GM23248 (cell line): ENCODE results near the gene CMTM8. TPM values are rescaled to one million over a fixed set of nuclear protein-coding genes. Genes with fewer than 3 reads are reported as not detected.

ENCODE experiments used
- DNase-seq: peaks from one replicate; pipeline ENCODE4 v3.0.0-alpha.2; 2015
- H2AFZ ChIP-seq: fragments of 200-600 bp; sonication (generic); 2 replicates; pipeline ENCODE4 v1.6.1; 2016; ENCODE audit warnings: antibody characterized with exemption
- H3F3A ChIP-seq: fragments of 200-600 bp; sonication (generic); 2 replicates; pipeline ENCODE4 v1.6.1; 2016; ENCODE audit warnings: mild to moderate bottlenecking, antibody characterized with exemption, mixed run types; ENCODE audit not compliant: insufficient read depth
- H3K27ac ChIP-seq: fragments of 200-600 bp; sonication (generic); 2 replicates; pipeline ENCODE4 v1.5.1; 2016; ENCODE audit warnings: mild to moderate bottlenecking
- H3K27me3 ChIP-seq: fragments of 200-600 bp; sonication (generic); replicated peaks from 2 replicates; pipeline ENCODE4 v1.6.1; 2016; ENCODE audit warnings: mild to moderate bottlenecking; ENCODE audit not compliant: insufficient read depth
- H3K36me3 ChIP-seq: fragments of 200-600 bp; sonication (generic); 2 replicates; pipeline ENCODE4 v1.6.1; 2016; ENCODE audit warnings: low read depth, mild to moderate bottlenecking
- H3K4me1 ChIP-seq: fragments of 200-600 bp; sonication (generic); 2 replicates; pipeline ENCODE4 v1.6.1; 2016; ENCODE audit warnings: mild to moderate bottlenecking; ENCODE audit not compliant: insufficient read depth
- H3K4me2 ChIP-seq: fragments of 200-600 bp; sonication (generic); one replicate; pipeline ENCODE4 v1.6.1; 2016; ENCODE audit warnings: mild to moderate bottlenecking; ENCODE audit not compliant: unreplicated experiment
- H3K4me3 ChIP-seq: fragments of 200-600 bp; sonication (generic); 2 replicates; pipeline ENCODE4 v1.5.1; 2016; ENCODE audit warnings: mild to moderate bottlenecking
- H3K79me2 ChIP-seq: fragments of 200-600 bp; sonication (generic); 2 replicates; pipeline ENCODE4 v1.6.1; 2016; ENCODE audit warnings: mild to moderate bottlenecking; ENCODE audit not compliant: insufficient read depth
- H3K9ac ChIP-seq: fragments of 200-600 bp; sonication (generic); 2 replicates; pipeline ENCODE4 v1.6.1; 2016; ENCODE audit warnings: mild to moderate bottlenecking
- H3K9me2 ChIP-seq: fragments of 200-600 bp; sonication (generic); 2 replicates; pipeline ENCODE4 v1.6.1; 2016; ENCODE audit warnings: mixed run types, mild to moderate bottlenecking, moderate library complexity; ENCODE audit not compliant: insufficient read depth
- H3K9me3 ChIP-seq: fragments of 200-600 bp; sonication (generic); one replicate; pipeline ENCODE4 v1.6.1; 2017; ENCODE audit warnings: low read depth
- H4K20me1 ChIP-seq: fragments of 200-600 bp; sonication (generic); 2 replicates; pipeline ENCODE4 v1.6.0; 2016; ENCODE audit not compliant: insufficient read depth
- EZH2 ChIP-seq: fragments of 200-600 bp; sonication (generic); IDR thresholded peaks from 2 replicates; pipeline ENCODE4 v1.6.1; 2018; ENCODE audit warnings: antibody characterized with exemption, mild to moderate bottlenecking; ENCODE audit not compliant: insufficient read depth, poor library complexity, severe bottlenecking
- EZH2phosphoT487 ChIP-seq: fragments of 200-600 bp; sonication (generic); IDR thresholded peaks from 2 replicates; pipeline ENCODE4 v1.6.1; 2018; ENCODE audit warnings: antibody characterized with exemption, moderate library complexity, mild to moderate bottlenecking, low read depth; ENCODE audit not compliant: insufficient read depth
- WGBS, 2 experiments: methylation state at CpG; one replicate each; pipeline ENCODE4 v1.1.6; 2015 to 2017; ENCODE audit warnings: low lambda C conversion rate in 2 of 2, low coverage in 1 of 2; ENCODE audit errors: missing lambda C conversion rate in 2 of 2; 5-methylcytosine and 5-hydroxymethylcytosine counted together
- in situ Hi-C: fragments of 300-500 bp; cut with MboI; formaldehyde crosslinking; loops from 2 replicates; pipeline ENCODE4 v1.15.0; 2020
- polyA plus RNA-seq: library from polyadenylated mRNA; unstranded; fragments of >200 nt; fragmentation: Nextera tagmentation; extraction: Ambion mirVana; gene quantifications from 2 replicates; pipeline ENCODE4 v1.2.1, GENCODE V29; 2016
- total RNA-seq: library from RNA; depleted of rRNA; stranded (reverse); fragments of >200 nt; shearing (Covaris generic); gene quantifications from 2 replicates; pipeline ENCODE4 v1.2.3, GENCODE V29; 2014

Gene CMTM8
- total and polyA plus RNA-seq, 2 experiments from 2014 or later = not detected

- 30 to 42% methylated on average over 2 of the region's 2 CpGs for WGBS, 2 experiments
- Histone ChIP-seq H3K27ac (no peak overlapping the region), H3K4me3 (no peak overlapping the region), H3K9me3 (no peaks in the 10 kb centered on the region), H3K9ac (no peak overlapping the region), H3K4me2 (no peak overlapping the region), H2AFZ (no peak overlapping the region), H3F3A (no peaks in the 10 kb centered on the region), H3K79me2 (no peaks in the 10 kb centered on the region), H3K27me3 (peaks cover 24% of the 10 kb centered on the region), H3K9me2 (no peaks in the 10 kb centered on the region), H3K4me1 (no peaks in the 10 kb centered on the region), H4K20me1 (no peaks in the 10 kb centered on the region), H3K36me3 (no peaks in the 10 kb centered on the region)
- TF ChIP-seq EZH2 (no peak), EZH2phosphoT487 (no peak)
- in situ Hi-C loops = no loop called here
- no peak for DNase-seq
Observed at GRCh38 chr3:32281570-32282106, 43.2 kb downstream of the CMTM8 start.

DNA sequence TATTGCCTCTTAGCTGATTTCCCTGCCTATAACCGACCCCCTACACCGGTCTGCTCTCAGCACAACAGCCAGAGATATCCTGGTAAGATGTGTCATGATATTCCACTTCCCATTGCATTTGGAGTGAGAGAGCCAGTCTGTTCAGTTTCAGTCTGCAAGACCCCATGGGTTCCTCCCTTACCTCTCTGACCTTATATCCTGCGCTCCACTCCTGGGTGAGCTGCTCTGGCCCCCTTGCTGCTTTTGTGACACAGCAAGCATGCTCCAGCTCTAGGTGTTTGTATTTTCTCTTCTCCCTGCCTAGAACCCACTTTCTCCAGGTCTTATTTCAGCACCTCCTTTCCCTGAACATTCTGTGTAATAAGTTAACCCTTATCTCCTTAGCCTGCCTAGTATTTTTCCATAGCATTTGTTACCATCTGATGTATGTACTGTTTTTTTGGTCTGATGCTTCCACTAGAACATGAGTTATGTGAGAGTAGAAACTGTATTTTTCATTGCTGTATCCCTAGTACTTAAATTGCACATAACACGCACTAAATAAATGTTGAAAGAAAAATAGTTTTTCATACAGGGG lies 44.2 kb downstream of the CMTM8 start:
- TF ChIP-seq EZH2 = no peak
- no peak for TF ChIP-seq EZH2phosphoT487
- no peak overlapping the region for H3K27ac ChIP-seq
- no peak overlapping the region for H2AFZ ChIP-seq
- H3K27me3 ChIP-seq = peaks cover 22% of the 10 kb centered on the region
- no peaks in the 10 kb centered on the region for H3K9me3 ChIP-seq
- H3K4me1 ChIP-seq = no peaks in the 10 kb centered on the region
- DNase-seq = no peak
- H3K4me2 ChIP-seq = no peak overlapping the region
- no peaks in the 10 kb centered on the region for H4K20me1 ChIP-seq
- H3K9ac ChIP-seq = no peak overlapping the region
- H3F3A ChIP-seq = no peaks in the 10 kb centered on the region
- H3K9me2 ChIP-seq = no peaks in the 10 kb centered on the region
- in situ Hi-C loops = no loop called here
- no peak overlapping the region for H3K4me3 ChIP-seq
- WGBS, 2 experiments = 59 to 60% methylated on average over 4 of the region's 4 CpGs
- no peaks in the 10 kb centered on the region for H3K79me2 ChIP-seq
- H3K36me3 ChIP-seq = no peaks in the 10 kb centered on the region

DNA sequence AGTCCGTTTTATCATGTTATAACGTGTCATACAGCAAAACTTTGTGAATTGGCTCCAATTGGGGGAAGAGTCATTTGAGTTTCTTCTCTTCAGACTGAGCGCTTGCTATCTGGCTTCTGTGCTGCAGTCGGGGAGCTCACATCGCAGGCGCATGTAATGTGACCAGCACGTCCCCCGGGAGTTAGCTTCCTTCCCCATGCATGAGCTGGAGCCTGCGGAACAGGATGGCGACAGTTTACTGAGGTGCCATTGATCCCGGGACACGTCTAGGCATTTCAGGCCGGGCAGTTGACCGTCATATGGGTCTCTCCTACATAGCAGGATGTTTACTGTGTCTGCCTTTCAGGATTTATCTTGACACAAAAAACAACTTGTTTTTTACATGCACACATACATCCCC lies 44.8 kb downstream of the CMTM8 start:
- no peak for DNase-seq
- in situ Hi-C loops = no loop called here

GRCh38 chr3:32284443-32285212 lies 46.1 kb downstream of the CMTM8 start:
- Histone ChIP-seq H3K9me3 (no peaks in the 10 kb centered on the region), H3K27ac (no peak overlapping the region), H3K4me3 (no peak overlapping the region), H3K9ac (no peak overlapping the region), H3K36me3 (no peaks in the 10 kb centered on the region), H3K27me3 (peaks cover 27% of the 10 kb centered on the region), H2AFZ (no peak overlapping the region), H3K4me2 (no peak overlapping the region), H3K9me2 (no peaks in the 10 kb centered on the region), H4K20me1 (no peaks in the 10 kb centered on the region), H3K4me1 (no peaks in the 10 kb centered on the region), H3F3A (no peaks in the 10 kb centered on the region), H3K79me2 (no peaks in the 10 kb centered on the region)
- 43 to 49% methylated on average over 6 of the region's 6 CpGs for WGBS, 2 experiments
- no peak for TF ChIP-seq EZH2phosphoT487
- no peak for TF ChIP-seq EZH2
- DNase-seq = no peak
- in situ Hi-C loops = no loop called here

More for the DNA sequence above, 44.8 kb downstream of the CMTM8 start:
- no peaks in the 10 kb centered on the region for H3K4me1 ChIP-seq
- H3K36me3 ChIP-seq = no peaks in the 10 kb centered on the region
- H3K27me3 ChIP-seq = peaks cover 27% of the 10 kb centered on the region
- H3F3A ChIP-seq = no peaks in the 10 kb centered on the region
- no peak overlapping the region for H3K4me3 ChIP-seq
- H2AFZ ChIP-seq = no peak overlapping the region
- TF ChIP-seq EZH2phosphoT487 (no peak), EZH2 (no peak)
- H3K9me3 ChIP-seq = no peaks in the 10 kb centered on the region
- H3K27ac ChIP-seq = no peak overlapping the region
- H3K4me2 ChIP-seq = no peak overlapping the region
- no peak overlapping the region for H3K9ac ChIP-seq
- H3K9me2 ChIP-seq = no peaks in the 10 kb centered on the region
- H3K79me2 ChIP-seq = no peaks in the 10 kb centered on the region
- WGBS, 2 experiments = 47 to 55% methylated on average over 14 of the region's 14 CpGs
- no peaks in the 10 kb centered on the region for H4K20me1 ChIP-seq
